HEK293T (cell line): ENCODE data around the gene TTLL3.
"Not testable (repeated sequence)": the region's sequence is repeated elsewhere in the genome, so short reads cannot be mapped to it uniquely, and the experiment has no call there.

Experiments
- ARNT ChIP-seq: fragments of 450-650 bp; IDR thresholded peaks from 2 replicates; pipeline ENCODE4 v1.6.1; 2017; ENCODE audit warnings: mild to moderate bottlenecking
- BHLHE40 ChIP-seq: fragments of 450-650 bp; IDR thresholded peaks from 2 replicates; pipeline ENCODE4 v1.6.1; 2016; ENCODE audit warnings: mild to moderate bottlenecking, moderate library complexity, borderline replicate concordance
- CTBP1 ChIP-seq: fragments of 450-650 bp; IDR thresholded peaks from 2 replicates; pipeline ENCODE4 v1.6.1; 2016; ENCODE audit warnings: borderline replicate concordance
- ELF4 ChIP-seq: fragments of 450-650 bp; IDR thresholded peaks from 2 replicates; pipeline ENCODE4 v1.6.1; 2017; ENCODE audit warnings: antibody characterized with exemption
- FOXA1 ChIP-seq: fragments of 450-650 bp; IDR thresholded peaks from 2 replicates; pipeline ENCODE4 v1.6.1; 2016; ENCODE audit warnings: mild to moderate bottlenecking
- FOXK2 ChIP-seq: fragments of 450-650 bp; IDR thresholded peaks from 2 replicates; pipeline ENCODE4 v1.6.1; 2016; ENCODE audit warnings: mild to moderate bottlenecking
- FOXM1 ChIP-seq: fragments of 450-650 bp; IDR thresholded peaks from 2 replicates; pipeline ENCODE4 v1.6.1; 2017; ENCODE audit warnings: mild to moderate bottlenecking, borderline replicate concordance
- LEF1 ChIP-seq: fragments of 450-650 bp; IDR thresholded peaks from 2 replicates; pipeline ENCODE4 v1.6.1; 2017; ENCODE audit warnings: mild to moderate bottlenecking, borderline replicate concordance
- NFRKB ChIP-seq: fragments of 450-650 bp; IDR thresholded peaks from 2 replicates; pipeline ENCODE4 v1.6.1; 2016; ENCODE audit warnings: mild to moderate bottlenecking, moderate library complexity
- PKNOX1 ChIP-seq: fragments of 450-650 bp; IDR thresholded peaks from 2 replicates; pipeline ENCODE4 v1.6.1; 2016
- SP1 ChIP-seq: fragments of 450-650 bp; IDR thresholded peaks from 2 replicates; pipeline ENCODE4 v1.6.1; 2017
- SUZ12 ChIP-seq: fragments of 450-650 bp; IDR thresholded peaks from 2 replicates; pipeline ENCODE4 v1.6.1; 2016; ENCODE audit warnings: mild to moderate bottlenecking
- TARDBP ChIP-seq: fragments of 450-650 bp; IDR thresholded peaks from 2 replicates; pipeline ENCODE4 v1.6.1; 2016

GRCh38 chr3:9865125-9865637 lies 55.1 kb downstream of the TTLL3 start:
- not testable (repeated sequence) for TF ChIP-seq ELF4, FOXM1, FOXA1, SUZ12, SP1, ARNT, NFRKB, LEF1, TARDBP, FOXK2, PKNOX1, CTBP1, BHLHE40
